GM18526 (cell line): ENCODE data around the gene RNF113B.

ENCODE experiments used
- POLR2A ChIP-seq: IDR thresholded peaks from 3 replicates; pipeline ENCODE4 v1.6.1; 2011; ENCODE audit not compliant: insufficient read length; ENCODE audit errors: extremely low read depth

RNF113B gene

DNA sequence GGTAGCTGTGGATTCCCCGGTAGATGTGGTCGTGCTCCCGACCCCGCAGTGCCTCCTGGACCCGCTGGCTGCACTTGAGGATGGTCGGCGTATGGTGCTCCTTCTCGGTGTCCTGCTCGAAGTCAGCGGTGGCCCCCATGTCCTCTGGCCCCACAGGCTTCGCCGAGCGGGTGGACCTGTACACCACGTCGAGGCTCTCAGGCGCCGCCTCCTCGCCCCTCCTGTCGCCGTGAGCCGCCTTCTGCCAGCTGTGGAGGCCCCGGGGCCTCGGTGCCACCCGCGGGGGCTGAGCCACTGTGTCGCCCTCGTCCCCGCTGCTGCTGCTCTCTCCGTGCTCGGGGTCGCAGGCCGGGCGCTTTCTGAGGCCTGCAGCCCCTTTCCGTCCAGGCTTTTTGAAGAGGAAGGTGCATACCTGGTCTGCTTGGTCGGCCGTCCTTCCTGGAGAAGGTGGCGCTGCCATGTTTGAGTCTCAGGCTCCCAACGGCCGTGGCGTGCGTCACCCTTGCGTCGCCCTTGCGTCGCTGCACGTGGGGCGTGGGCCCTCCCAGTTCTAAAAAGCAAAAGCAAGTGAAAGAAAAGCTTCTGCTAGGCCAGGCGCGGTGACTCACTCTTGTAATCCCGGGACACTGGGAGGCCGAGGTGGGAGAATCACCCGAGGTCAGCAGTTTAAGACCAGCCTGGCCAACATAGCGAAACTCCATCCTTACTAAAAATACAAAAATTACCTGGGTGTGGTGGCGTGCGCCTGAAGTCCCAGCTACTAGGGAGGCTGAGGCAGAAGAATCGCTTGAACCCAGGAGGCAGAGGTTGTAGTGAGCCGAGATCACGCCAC lies at the start of gene RNF113B:
RNF113B (minus strand) TSS at position 493 of the 832 bp plus-strand sequence; CDS start at position 460, 33 bp downstream.
- TF ChIP-seq POLR2A = no peak

GRCh38 chr13:98226496-98226895 lies 49.4 kb upstream of the RNF113B start:
- TF ChIP-seq POLR2A = no peak

GRCh38 chr13:98225036-98225940 lies 48.2 kb upstream of the RNF113B start:
- TF ChIP-seq POLR2A = no peak

GRCh38 chr13:98224557-98224956 lies 47.5 kb upstream of the RNF113B start:
- no peak for TF ChIP-seq POLR2A

DNA sequence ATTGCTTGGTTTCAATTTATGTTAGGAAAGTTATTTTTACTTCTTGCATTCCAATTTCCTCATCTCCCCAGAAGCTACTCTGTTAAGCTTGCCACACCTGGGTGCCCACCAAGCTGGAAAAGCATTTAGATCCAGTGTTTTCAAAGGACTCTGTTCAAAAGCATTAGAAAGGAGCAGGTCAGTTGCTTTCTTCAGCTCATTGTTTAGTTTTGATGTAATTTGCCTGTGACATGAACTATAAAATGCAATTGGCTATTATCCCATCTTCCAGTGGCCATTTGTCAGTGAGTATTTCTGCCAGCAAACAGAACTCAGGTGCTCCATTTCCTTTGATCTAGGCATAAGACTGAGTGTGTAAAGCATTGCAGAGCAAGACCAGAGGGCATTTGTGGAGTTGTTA lies 46.7 kb upstream of the RNF113B start:
- TF ChIP-seq POLR2A = no peak

- TF ChIP-seq POLR2A = no peak
Measured at GRCh38 chr13:98222816-98223215, 45.7 kb upstream of the RNF113B start.

- TF ChIP-seq POLR2A = no peak
Measured at GRCh38 chr13:98222081-98222554, 45.0 kb upstream of the RNF113B start.

DNA sequence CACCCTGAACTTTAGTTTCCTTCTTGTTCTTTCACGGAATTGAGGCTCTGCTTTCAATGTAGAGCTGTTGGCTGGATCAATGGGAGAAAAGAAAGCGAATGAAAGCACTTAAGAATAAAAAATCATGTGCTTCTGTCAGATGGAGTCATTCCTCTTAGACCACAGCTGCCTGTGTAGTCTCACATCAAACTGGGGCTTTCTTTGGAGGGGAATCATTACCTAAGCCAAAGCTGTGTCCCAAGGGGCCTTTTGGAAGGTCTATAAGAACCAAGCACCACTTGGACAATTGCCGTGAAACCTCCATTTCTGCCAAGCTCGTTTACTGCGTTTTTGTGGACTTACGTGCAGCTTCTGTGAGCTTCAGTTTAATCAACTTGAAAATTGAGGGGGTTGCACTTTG lies 44.2 kb upstream of the RNF113B start:
- TF ChIP-seq POLR2A = no peak

- TF ChIP-seq POLR2A = no peak
Measured at GRCh38 chr13:98220271-98220791, 43.3 kb upstream of the RNF113B start.

DNA sequence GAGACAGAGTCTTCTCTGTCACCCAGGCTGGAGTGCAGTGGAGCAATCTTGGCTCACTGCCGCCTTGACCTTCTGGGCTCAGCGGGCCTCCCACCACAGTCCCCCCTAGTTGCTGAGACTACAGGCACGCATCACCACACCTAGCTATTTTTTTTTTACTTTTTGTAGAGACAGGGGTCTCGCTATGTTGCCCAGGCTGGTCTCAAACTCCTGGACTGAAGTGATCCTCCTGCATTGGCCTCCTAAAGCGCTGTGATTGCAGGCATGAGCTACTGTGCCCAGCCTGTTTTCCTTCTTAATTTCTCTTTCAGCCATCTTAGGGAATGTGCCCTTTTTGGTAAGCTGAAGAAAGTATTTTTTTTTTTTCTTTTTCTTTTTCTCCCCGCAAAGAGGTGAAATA lies 42.6 kb upstream of the RNF113B start:
- TF ChIP-seq POLR2A = no peak

- no peak for TF ChIP-seq POLR2A
Measured at GRCh38 chr13:98217597-98217996, 40.5 kb upstream of the RNF113B start.

- TF ChIP-seq POLR2A = no peak
Measured at GRCh38 chr13:98216711-98217285, 39.7 kb upstream of the RNF113B start.

GRCh38 chr13:98216135-98216565 lies 39.1 kb upstream of the RNF113B start:
- TF ChIP-seq POLR2A = no peak

DNA sequence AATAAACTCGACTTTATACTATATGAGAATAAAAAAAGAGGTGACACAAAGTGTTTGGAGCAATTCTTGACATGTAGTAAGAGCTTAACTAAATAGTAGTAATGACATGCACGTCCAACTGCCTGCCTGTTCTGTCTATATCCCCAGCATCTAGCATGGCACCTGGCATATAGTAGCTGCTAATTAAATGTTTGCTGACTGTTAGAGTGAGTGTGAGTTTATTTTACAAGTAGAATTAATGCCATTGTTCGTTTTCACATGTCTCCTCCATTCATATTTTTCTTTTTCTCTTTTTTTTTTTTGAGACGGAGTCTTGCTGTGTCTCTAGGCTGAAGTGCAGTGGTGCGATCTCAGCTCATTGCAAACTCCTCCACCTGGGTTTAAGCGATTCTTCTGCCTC lies 38.4 kb upstream of the RNF113B start:
- no peak for TF ChIP-seq POLR2A

DNA sequence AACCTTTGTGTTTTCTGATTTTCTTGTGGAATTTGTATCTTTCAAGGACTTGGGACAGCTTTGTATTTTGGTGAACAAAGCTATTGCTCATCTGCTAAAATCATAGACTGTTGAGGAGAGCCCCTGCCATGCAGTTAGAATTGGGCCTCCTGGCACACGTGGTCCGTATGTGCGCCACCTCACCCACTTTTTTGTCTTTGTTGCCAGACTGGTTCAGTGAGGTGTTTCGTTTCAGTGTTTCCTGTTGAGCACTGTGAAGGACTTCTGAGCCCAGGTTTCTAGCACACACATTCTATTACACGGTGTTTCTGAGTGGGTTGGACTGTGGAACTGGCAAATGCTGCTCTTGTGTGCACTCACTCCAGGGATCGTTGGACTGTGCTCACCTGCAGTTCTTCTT lies 37.6 kb upstream of the RNF113B start:
- no peak for TF ChIP-seq POLR2A
